HG03354 (cell line): ENCODE results near the gene ITM2C.

ENCODE experiments used
- ATAC-seq: cut with Tn5 transposase; IDR thresholded peaks from one replicate; pipeline ENCODE4 v1.9.1; 2021; ENCODE audit warnings: mild to moderate bottlenecking; ENCODE audit not compliant: unreplicated experiment, poor library complexity, severe bottlenecking

Gene ITM2C

DNA sequence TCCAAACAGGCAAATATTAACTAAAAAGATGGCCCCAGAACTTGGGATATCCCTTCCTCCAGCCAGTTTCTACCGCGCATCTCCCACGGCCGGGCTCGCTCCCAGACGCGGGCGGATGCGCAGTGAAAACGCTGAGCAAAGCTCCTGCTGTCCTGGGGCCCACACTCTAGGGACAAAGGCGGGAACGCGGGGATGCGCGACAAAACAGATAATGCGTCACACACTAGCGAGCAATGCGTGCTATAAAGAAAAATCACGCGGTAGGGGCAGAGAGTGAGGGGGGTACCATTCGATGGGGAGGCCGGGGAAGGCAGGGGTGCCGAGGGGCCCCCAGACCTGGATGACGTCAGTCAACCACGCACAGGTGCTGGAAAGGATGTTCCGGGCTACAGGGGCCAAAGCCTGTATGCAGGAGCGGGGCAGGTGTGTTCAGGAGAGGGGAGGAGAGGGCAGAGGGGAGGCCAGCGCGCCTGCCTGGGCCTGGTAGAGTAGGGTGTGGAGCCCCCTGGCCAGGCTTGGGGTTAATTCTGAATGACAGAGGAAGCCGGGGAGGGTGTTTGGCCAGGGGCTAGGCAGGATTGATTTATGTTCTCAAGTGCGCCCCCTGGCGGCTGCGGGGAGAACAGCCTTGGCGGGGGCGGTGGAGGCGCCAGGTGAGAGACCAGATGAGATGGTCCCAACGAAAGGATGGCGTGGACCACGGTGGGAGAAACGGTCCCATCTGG is 14.9 kb upstream of the ITM2C start:
- ATAC-seq, result peak; percentile 46

DNA sequence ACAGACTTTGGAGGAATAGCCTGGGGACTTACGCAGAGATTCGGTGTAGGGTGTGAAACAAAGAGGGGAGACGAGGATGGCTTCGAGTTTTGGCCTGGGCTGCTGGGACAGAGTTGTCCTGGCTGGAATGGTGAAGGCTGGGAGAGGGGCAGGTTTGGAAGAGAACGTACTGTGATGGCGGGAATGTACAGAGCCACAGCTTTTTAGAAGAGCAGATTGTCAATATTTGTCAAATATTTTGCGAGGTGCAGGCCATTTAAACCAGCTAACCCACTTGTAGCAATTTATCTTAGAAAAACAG is 14.4 kb upstream of the ITM2C start:
- ATAC-seq, result no peak

DNA sequence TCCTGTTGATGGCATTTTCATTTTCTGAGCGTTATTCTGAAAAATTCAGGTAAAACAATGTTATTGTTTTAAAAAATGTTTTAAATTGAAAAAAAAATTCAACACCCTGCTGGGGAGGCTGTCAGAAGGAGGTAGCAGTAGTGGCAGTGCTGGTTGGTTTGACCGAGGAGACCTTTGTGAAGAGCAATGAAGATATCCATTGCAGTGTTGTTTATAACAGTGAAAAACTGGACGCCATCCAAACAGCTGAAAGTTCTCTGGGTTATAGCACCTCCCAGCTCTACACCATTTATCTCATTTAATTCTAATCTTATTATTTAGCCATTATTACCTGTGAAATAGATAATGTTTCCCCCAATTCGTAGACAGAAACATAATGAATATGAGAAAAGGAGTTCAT is 12.6 kb upstream of the ITM2C start:
- no peak for ATAC-seq

DNA sequence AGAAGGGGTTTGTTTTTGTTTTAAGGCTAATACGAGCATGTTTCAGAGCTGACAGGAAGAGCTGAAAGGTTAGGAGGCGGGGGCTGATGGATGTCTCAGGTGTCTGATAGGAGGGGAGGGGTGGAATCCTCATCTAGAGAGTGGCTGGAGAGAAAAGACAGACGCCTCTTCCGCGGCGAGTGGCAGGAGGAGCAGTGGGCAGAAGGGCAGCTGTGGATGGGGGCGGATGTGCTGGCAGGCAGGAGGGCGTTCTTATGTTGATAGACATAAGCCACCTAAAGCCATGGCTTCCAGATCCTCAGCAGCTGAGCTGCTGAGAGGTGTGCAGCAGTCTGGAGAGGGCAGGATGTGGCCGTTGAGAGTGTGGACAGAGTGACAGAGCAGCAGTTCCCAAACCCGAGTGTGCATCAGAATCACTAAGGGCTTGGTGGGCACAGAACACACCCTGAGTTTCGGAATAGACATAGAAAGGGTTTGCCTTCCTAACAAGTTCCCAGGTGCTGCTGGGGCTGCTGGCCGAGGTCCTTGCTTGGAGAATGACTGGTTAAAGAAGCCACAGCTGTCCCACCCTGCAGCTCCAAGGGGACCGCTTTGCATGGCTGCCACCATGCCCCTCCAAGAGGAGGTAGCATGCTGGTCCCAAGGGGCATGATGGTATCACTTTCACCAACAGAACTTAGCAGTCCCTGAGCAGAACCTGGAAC is 3.0 kb upstream of the ITM2C start:
- ATAC-seq, result no peak

DNA sequence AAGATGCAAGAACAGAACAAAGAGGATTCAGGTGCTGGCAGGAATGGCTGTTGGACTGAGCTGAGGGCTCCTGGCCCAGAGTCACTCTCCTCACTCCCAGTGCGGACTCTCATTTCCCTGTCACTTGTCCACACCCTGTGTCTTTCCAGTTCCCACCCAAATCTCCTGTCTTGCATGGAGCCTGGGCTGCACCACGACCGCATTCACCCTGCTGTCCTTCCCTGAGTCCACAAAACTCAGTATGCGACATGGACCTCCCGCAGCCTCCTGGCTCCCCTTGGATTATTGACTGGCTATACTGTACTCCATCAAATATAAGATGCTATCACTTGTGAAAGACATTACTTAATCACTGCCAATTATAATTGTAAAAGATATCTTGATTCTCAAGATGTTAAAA is 2.5 kb upstream of the ITM2C start:
- no peak for ATAC-seq

DNA sequence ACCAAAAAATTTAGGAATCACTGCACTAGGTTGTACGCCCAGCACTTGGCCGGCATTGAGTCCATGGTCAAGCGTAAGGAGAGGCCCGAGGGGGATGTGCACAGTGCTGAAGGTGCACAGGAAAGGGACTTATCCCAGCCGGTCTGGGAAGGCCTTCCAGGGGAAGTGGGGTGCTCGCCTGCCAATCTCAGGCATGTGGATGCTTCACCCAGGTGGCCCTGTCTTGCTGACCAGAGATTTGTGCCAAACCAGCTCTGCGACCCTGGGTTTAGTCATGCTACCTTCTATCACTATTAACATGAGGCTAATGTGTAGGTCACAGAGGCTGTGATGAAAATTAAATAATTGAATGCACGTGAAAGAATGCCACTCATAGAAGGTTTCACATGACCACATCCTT is 1.7 kb upstream of the ITM2C start:
- ATAC-seq, result no peak

DNA sequence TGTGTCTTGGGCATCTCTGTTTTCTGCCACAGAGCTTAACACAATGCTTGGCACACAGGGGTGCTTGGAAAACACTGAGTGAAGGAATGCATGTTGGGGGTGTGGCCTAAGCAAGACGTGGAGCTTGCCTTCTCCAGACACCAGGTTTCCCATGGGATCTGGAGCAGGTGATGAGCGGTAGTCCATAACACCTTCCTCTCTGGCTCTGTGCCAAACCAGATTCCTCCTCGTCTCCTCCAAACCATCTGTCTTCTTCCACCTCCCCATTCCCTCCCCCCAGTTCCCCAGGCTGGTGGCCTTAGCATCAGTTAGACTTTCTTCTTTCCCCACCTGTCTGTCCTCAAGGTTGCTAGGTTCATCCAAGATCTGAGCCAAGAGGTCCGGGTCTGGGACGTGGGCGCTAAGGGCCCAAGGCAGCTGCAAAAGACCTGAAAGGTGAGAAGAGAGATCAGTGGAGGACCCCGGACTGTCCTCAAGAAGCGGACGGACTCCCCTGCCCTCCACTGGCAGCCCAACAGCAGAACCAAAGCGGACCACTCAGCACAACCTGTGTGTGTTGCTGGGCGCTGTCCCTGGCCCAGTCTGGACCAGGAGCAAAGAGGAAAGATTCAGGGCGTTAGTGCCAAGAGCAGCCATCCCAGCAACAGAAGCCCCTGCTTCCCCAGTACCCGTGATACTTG is 1.2 kb upstream of the ITM2C start:
- ATAC-seq, result no peak

DNA sequence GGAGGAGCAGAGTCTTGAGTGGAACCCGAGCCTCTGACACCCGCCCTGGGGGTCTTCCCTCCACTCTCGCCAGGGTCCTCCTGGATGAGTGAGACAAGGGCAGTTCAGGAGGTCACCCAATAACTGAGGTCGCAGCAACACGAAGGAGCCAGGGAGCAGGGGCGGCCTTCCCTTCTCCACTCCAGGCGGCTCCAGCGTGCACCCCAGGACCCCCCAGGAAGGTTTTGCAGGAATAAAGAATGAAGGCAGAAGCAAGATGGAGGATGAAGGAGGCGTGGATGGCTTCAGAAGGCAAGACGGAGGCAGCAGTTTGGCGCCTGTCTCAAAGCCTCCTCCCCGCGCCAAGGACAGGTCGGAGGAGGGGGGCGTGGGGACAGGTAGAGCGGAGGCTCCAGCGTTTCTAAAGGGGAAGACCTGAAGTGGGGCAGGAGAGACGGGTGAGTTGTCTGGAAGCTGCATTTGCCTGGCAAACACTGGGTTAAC is 579 bp upstream of the ITM2C start:
- ATAC-seq, result no peak

DNA sequence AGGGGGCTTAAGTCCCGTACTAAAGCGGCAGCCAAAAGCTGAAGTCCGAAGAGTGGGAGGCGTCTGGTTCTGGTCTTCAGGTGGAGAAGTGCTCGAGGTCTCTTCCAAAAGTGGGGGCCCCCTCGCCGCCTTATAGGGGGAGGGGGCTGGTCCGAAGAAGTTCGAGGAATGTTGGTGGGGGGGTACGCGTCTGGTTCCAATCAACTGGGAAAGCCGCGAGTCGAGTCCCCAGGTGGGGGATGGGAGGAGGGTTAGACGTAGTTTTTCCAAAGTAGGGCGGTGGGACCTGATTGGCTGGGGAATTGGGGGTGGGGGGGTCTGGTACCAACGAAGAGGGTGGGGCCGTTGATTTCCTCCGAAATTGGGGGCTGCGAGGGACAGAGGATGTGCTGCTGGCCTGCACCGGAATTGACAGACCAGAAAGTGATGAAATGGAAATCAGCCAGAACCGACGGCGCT is 594 bp downstream of the ITM2C start:
- ATAC-seq, result no peak

DNA sequence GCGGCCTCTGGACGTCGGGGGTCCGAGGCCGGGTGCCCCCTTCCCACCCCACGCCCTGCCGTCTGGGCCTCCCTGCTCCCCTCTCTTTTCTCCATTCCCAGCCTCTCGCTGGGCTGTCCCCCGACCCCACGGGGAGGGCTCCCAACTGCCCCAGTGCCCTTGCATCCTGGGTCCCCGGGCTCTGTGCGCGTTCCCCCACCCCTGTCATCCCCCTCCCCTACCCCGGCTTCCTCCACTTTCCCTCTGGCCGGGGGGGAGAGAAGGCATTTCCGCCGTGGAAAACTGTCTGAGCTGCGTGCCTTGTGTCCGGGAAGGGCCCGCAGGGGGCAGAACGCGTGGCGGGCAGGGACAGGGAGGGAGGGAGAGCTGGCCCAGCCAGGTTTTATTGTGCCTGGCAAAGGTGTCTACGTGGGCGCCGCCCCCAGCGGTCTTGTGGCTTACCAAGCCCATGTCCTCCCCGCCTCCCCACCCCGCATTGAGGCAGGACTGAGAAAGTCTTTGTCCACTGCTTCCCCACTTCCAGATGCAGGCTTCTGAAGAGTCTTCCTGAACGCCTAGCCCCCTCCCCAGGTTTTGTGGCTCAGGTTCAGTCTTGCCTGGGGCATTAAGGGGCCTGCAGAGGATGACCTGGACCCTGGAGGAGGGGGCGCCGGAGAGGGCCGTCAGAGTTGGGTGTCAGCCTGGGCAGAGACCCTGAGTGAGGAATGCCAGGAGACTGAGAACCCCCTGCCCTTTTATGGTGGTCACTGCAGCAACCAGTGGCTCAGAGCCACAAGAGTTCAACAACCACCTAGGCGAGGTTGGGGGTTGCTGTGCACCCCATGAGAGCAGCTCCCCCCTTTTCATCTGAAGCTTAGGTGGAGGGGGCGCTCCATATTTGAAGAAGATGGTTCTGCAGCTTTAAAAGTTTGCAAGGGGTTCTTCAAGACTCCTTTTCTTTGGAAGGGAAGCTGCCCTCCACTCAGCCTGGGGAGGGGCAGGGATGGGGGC is 1.3 kb downstream of the ITM2C start:
- no peak for ATAC-seq

DNA sequence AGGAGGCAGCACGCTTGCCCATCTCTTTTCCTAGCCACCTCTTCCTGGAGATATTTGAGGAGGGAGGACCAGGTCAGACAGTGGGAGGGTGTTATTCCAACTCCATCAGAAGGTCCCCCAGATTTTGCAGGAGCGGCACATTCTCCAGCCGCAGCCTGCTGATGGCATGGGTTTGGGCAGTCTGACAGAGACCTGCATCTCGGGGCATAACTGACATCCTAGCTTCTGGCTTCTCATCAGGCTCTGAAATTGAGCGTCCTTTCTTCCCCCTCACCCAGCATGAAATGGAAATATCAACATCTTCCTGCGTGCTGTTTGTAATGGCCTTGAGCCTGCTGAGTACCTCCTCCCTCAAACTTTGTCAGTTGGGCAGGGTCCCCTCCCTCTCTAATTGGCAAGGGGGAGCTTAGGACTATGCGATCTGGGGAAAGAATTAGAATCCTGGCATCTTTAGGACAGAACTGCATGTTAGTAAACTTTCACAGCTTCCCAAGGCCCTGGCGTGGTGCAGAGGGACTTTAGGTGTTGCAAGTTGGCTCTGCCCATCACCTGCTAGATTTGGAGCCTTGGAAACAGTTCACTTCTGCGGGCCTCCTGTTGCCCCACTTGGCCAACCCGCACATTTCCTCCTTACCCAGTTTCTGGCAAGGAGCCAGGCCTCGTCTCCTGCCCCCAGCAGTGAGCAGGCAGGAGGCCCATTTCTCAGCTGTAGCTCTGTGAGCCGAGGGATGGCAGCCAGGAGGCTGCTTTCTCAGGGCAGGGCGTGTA is 2.2 kb downstream of the ITM2C start:
- no peak for ATAC-seq

DNA sequence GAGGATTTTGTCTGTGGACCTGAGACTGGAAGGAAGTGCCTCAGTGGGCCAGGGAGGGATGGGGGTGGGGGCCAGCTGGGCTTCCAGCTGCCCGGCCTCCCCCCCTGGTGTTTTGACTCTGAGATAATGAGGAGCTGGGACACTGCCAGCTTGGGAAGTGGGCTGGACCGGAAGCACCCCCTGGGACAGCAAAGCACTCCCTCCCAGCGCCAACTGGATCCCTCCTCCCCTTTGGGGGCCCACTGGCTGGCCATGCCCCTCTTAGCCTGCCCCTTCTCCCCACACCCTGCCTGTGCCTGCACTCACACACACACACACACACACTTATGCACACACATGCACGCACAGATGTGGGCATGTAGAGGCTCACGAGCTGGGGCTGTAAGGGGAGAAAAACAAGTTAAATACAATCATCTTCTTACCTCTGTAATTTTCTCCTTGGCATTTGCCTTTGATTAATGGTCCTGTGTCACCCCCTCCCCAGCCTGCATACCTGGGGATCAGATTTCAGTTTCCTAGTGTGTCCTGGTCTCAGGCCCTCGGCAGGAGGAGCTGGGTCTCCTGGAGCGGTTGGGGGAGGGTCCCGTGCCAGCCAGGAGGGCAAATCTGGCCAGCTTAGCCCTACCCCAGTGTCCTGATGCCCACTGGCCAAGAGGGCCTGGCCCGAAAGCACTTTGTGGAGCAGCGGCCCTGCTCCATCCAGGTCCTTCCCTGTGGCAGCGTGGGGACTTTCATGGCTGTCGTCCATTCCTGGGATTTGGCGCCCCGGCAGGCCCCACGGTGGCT is 3.6 kb downstream of the ITM2C start:
- no peak for ATAC-seq

DNA sequence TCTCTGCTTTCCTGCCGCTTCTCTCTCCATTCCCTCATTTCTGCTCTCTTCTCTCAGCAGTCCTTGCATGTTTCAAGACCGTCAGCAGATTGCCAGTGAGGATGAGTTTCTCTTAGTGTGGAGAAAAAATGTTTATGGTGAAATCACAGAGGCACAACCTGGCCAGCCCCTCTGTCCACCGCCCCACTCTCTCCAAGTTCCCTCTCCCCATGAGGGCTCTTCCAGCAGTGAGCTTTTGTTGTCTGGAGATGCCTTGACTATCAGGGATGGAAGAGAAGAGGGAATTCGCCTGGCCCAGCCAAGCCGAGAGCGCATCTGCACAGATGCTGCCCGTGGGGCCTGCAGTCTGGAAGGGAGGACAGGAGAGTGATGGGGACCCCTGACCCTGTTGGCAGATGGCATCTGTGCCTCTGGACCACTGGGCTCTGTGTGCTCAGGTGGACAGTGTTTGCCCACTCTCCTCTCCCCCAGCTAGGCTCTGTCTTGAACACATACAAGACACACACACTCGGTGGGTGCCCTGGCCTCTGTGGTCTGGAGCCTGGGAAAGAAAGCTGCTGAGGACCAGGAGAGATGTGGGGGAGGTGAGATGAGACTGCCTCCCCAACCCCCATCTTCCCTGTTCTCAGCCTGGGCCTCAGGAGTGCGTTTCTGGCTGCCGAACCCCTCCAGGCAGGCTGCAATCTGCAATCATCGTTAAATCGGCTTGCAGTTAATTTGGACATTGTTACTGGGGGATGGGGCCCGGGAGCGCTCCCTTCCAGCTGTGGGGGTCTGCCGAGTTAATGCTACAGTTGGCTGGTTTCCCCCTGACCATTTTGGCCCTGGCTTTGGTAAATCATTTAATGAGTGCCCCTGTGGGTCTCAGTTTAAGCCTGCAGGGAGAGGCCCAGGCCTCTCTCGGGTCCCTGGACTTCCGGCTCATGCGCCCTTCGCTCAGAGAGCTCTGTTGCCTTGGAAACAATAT is 4.5 kb downstream of the ITM2C start:
- ATAC-seq, result no peak

DNA sequence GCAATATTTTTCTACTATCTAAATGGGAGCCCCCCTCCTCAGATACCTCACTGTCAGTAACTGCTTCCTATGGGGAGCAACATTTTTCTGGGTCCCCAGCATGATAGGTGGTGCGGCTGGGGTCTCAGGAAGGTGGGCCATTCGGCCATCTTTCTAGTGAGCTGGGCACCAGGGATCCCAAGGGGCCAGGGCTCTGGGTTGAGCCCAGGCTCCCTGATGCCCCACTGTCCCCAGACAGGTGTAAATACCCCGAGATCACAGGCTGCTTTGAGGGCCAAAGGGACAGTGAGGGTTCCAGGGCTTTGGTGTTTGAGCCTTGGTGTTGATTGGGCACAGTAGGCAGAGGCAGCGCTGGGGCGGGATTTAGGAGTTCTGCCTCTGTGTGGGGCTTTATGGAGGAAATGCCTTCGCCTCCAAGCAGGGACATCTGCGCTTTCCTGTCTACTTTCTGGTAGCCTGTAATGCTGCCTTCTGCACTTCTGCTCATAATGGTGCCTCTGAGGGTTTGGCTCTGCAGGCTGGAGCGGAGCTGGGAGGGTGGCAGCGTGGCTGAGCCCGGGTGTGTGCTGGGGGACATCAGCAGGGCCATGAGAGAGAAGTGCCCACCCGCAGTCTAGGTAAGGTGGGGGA is 5.3 kb downstream of the ITM2C start:
- no peak for ATAC-seq

DNA sequence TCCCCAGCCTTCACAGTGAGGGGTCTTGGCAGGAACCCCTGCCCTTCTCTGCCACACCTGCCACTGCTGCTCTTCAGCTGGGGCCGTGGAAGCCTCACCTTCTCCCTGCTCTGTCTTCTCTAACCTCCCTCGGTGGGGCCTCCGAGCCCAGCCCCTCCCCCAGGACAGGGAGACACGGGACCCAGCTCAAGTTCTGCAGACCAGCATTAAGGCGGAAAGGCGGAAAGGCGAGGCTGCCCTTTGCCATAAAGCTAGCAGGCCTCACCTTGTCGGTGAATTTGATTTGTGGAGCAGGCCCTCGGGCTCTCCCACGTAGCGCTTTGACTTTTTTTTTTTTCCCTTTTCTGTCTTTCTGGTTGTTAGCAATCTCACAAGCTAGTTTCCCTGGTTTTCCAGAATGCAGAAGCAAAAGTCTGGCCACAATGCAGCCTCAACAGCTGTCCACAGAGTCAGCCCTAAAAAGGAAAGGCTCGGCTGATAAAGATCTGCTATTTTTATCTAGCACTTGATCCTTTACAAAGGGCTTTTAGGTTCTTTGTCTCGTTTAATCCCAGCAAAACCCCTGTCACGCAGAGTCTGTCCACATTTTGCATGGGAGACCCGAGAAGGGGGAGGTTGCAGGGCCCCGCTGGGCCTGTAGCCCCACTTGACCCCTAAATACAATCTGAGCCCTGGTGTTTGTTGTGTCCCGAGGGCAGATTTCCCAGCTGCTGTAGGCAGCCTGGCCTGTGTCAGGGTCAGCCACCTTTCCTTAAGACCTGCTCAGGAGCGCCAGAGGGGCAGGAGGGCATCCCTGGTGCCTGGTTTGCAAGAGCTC is 6.0 kb downstream of the ITM2C start:
- no peak for ATAC-seq
